Nephron progenitor cell (in vitro differentiated cells): ENCODE measurements around the gene PRKACA.

ENCODE experiments used
- DNase-seq: peaks from one replicate; pipeline ENCODE4 v3.0.0; 2021
- H3K27ac Mint-ChIP-seq: 2 replicates; pipeline ENCODE4 v1.8.0; 2021; ENCODE audit warnings: mild to moderate bottlenecking, moderate library complexity, mixed read lengths
- H3K27me3 Mint-ChIP-seq: 2 replicates; pipeline ENCODE4 v1.8.0; 2021; ENCODE audit warnings: mild to moderate bottlenecking, low read depth, mixed read lengths; ENCODE audit not compliant: poor library complexity
- H3K36me3 Mint-ChIP-seq: 2 replicates; pipeline ENCODE4 v1.8.0; 2021; ENCODE audit warnings: low read depth, mixed read lengths
- H3K4me1 Mint-ChIP-seq: 2 replicates; pipeline ENCODE4 v1.8.0; 2021; ENCODE audit warnings: mixed read lengths
- H3K4me3 Mint-ChIP-seq: 2 replicates; pipeline ENCODE4 v1.8.0; 2021; ENCODE audit warnings: mild to moderate bottlenecking, moderate library complexity, mixed read lengths
- H3K9me3 Mint-ChIP-seq: 2 replicates; pipeline ENCODE4 v1.8.0; 2021; ENCODE audit warnings: mild to moderate bottlenecking, moderate library complexity, mixed read lengths
- TF ChIP-seq, protein P1 (sequence below): fragments of 200-600 bp; sonication (generic); IDR thresholded peaks from 2 replicates; pipeline ENCODE4 v1.5.0; 2021; ENCODE audit warnings: antibody characterized with exemption

Gene PRKACA

DNA sequence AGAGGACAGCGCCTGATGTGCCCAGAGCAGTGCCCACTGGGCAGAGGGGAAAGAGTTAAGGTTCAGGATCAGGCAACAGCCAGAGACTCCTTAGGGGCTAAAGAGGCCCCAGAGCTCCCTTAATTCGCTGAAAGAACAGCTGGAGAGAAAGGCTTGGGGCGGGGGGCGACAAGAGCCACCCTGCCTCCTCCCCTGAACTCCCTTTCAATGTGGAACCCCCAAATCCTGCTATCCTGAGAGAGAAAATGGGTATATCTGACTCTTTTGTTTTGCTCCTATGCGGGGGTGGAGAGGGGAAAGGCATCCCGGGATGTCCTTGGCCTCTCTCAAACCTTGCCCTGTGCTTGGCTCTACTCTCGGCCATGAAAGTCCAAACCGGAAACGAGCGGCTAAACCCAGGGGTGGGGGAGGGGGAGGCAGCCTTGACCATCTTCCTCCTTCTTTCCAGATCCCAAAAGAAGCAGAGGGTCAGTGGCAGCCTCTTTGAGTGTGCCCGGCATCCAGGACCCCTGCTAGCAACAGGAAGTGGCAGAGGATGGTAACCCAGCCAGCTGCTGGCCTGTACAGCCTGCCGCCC is 4.7 kb downstream of the PRKACA start:
- Mint-ChIP-seq H3K27ac (peak overlapping the region; percentile 90), H3K4me1 (peaks cover 58% of the 10 kb centered on the region), H3K4me3 (peak overlapping the region; percentile 60), H3K9me3 (no peaks in the 10 kb centered on the region), H3K36me3 (peaks cover 3% of the 10 kb centered on the region), H3K27me3 (peaks cover 2% of the 10 kb centered on the region)
- no peak for DNase-seq
- TF ChIP-seq, protein P1, sequence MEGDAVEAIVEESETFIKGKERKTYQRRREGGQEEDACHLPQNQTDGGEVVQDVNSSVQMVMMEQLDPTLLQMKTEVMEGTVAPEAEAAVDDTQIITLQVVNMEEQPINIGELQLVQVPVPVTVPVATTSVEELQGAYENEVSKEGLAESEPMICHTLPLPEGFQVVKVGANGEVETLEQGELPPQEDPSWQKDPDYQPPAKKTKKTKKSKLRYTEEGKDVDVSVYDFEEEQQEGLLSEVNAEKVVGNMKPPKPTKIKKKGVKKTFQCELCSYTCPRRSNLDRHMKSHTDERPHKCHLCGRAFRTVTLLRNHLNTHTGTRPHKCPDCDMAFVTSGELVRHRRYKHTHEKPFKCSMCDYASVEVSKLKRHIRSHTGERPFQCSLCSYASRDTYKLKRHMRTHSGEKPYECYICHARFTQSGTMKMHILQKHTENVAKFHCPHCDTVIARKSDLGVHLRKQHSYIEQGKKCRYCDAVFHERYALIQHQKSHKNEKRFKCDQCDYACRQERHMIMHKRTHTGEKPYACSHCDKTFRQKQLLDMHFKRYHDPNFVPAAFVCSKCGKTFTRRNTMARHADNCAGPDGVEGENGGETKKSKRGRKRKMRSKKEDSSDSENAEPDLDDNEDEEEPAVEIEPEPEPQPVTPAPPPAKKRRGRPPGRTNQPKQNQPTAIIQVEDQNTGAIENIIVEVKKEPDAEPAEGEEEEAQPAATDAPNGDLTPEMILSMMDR, result no peak

DNA sequence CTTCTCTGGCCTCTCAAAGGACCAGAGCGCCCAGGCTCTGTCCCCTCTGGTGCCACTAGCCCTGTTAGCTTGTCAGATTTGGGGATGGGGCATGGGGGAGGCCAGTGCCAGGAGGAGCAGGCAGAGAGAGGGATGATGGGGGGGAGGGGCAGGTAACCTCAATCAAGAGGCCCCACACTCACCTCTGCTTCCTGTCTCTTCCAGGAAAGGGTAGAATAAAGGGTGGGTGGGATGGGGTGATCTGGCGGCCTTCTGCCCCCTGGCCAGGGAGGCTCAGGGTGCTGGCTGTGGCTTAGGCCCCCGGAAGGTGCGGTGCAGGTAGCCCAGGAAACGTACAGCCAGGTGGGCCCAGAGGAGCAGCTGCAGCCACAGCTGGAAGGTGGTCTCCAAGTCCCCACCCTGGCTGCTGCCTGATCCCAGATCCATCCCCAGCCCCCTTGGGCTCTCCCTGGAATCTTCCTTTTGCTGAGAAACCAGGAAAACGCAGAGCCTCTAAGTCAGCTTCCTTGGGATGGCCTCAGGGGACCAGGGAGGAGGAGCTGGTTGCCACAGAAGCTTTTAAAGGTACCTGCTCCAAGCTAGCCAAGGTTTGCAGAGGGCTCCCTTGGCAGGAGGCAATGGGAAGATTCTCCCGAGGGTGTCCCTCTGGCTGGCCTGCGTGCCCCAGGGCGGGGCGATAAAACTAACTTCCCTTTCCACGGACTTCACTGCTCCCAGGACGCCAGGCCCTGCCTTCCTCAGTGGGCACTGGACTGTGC is 5.3 kb downstream of the PRKACA start:
- peaks cover 2% of the 10 kb centered on the region for H3K27me3 Mint-ChIP-seq
- peaks cover 6% of the 10 kb centered on the region for H3K36me3 Mint-ChIP-seq
- no peak overlapping the region for H3K4me3 Mint-ChIP-seq
- no peak for DNase-seq
- peaks cover 59% of the 10 kb centered on the region for H3K4me1 Mint-ChIP-seq
- TF ChIP-seq, protein P1, result no peak
- H3K27ac Mint-ChIP-seq, result peak overlapping the region; percentile 90
- no peaks in the 10 kb centered on the region for H3K9me3 Mint-ChIP-seq

DNA sequence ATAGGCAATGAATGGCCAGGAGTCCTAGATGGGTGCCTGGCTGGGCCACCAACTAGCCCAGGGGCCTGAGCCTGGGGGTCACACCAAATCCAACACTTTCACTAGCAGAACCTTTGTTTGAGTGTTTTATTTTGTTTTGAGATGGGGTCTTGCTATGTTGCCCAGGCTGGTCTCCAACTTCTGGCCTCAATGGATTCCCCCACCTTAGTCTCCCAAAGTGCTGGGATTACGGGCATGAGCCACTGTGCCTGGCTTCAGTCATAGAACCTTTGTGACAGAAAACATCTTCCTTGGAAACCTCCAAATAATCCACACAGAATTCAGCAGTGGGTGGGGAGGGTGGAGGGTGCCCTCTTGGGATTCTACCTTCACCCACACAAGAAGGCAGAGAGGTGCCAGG is 6.1 kb downstream of the PRKACA start:
- Mint-ChIP-seq H3K27me3 (peaks cover under 1% of the 10 kb centered on the region), H3K9me3 (no peaks in the 10 kb centered on the region), H3K36me3 (peaks cover 9% of the 10 kb centered on the region), H3K27ac (no peak overlapping the region), H3K4me3 (no peak overlapping the region), H3K4me1 (peaks cover 55% of the 10 kb centered on the region)
- TF ChIP-seq, protein P1, result no peak
- DNase-seq, result no peak

DNA sequence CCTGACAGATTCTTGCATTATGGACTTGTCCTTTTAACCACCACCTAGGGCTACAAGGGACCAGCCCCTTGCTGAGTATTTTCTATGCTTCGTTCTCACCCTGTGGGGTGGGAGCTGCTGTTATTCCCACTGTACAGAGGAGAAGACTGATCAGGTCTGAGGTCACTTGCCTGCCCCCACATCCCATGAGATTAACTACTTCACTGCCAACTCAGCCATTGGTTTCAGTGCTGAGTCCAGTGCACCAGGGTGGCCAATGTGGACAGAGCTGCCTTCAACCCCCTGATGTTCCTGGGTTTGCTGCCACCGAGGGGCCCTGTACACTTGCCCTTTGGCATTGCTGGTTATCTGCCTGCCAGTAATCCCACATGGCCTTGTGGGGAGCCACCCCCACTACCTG is 6.9 kb downstream of the PRKACA start:
- peaks cover 13% of the 10 kb centered on the region for H3K36me3 Mint-ChIP-seq
- no peaks in the 10 kb centered on the region for H3K27me3 Mint-ChIP-seq
- H3K4me1 Mint-ChIP-seq, result peaks cover 46% of the 10 kb centered on the region
- H3K9me3 Mint-ChIP-seq, result no peaks in the 10 kb centered on the region
- no peak overlapping the region for H3K4me3 Mint-ChIP-seq
- TF ChIP-seq, protein P1, result no peak
- DNase-seq, result no peak
- no peak overlapping the region for H3K27ac Mint-ChIP-seq

DNA sequence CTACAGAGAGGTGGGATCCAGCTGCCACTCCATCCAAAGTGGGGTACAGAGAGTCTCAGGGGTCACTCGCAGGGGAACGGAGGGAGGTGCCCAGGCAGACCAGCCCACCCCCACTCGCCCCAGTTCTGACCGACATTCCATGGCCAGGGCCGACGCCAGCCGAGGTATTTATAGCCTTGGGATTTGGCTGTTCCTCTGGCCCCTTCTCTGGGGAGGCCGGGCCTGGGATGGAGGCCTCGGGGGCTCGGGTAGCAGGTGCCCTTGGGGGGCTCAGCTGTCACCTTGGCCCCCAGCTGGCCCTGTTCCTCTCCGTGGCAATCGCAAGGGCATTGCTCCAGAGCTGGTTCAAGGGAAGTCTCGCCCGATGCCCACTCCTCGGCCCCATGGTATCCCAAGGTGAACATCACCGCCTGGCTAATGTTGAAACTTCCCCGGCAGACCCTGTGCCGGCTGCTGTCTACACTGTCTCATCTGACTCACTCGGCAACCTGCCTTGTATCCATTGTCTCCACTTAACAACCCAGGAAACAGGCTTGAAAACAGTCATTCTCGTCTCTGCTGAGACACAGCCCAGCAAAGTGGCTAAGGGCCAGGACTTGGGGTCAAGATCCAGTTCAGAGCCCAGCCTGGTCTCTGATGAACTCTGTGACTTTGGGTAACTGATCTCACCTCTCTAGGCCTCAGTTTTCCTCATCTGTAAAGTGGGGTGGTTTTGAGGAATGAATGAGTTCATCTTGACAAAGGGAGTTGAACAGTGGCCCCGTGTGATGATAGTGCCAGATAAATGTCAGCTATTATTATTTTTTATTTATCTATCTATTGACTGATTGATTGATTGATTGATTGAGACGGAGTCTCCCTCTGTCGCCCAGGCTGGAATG is 9.7 kb downstream of the PRKACA start:
- Mint-ChIP-seq H3K9me3 (no peaks in the 10 kb centered on the region), H3K36me3 (peaks cover 19% of the 10 kb centered on the region), H3K4me3 (no peak overlapping the region), H3K27me3 (no peaks in the 10 kb centered on the region), H3K4me1 (peaks cover 24% of the 10 kb centered on the region), H3K27ac (peak overlapping the region; percentile 82)
- DNase-seq, result no peak
- TF ChIP-seq, protein P1, result no peak
